CD4-positive, alpha-beta T cell treated with Interleukin-4 for 4 hours (primary cell): ENCODE measurements around the gene CTRB1.
"Not testable (repeated sequence)": the region's sequence is repeated elsewhere in the genome, so short reads cannot be mapped to it uniquely, and the experiment has no call there.

ENCODE experiments used
- DNase-seq: peaks from one replicate; pipeline ENCODE4 v3.0.0-alpha.2; 2020

CTRB1 gene

GRCh38 chr16:75226550-75227360 is 8.0 kb downstream of the CTRB1 start:
- DNase-seq, result no peak

- DNase-seq, result no peak
Measured at GRCh38 chr16:75227361-75228142, 8.8 kb downstream of the CTRB1 start.

- no peak for DNase-seq
Measured at GRCh38 chr16:75228143-75228976, 9.6 kb downstream of the CTRB1 start.

- DNase-seq, result no peak
Measured at GRCh38 chr16:75229172-75230031, 10.6 kb downstream of the CTRB1 start.

GRCh38 chr16:75230471-75231110 is 11.8 kb downstream of the CTRB1 start:
- no peak for DNase-seq

- DNase-seq, result no peak
Measured at GRCh38 chr16:75231570-75231969, 12.8 kb downstream of the CTRB1 start.

- DNase-seq, result no peak
Measured at GRCh38 chr16:75233611-75233938, 14.8 kb downstream of the CTRB1 start.

GRCh38 chr16:75234856-75235696 is 16.3 kb downstream of the CTRB1 start:
- no peak for DNase-seq

GRCh38 chr16:75235721-75236193 is 17.0 kb downstream of the CTRB1 start:
- no peak for DNase-seq

GRCh38 chr16:75236232-75236631 is 17.4 kb downstream of the CTRB1 start:
- DNase-seq, result no peak

- DNase-seq, result no peak
Measured at GRCh38 chr16:75236736-75237397, 18.1 kb downstream of the CTRB1 start.

- DNase-seq, result no peak
Measured at GRCh38 chr16:75237398-75238131, 18.8 kb downstream of the CTRB1 start.

- DNase-seq, result no peak
Measured at GRCh38 chr16:75238132-75238852, 19.5 kb downstream of the CTRB1 start.

- DNase-seq, result no peak
Measured at GRCh38 chr16:75238853-75239541, 20.2 kb downstream of the CTRB1 start.

GRCh38 chr16:75239542-75240122 is 20.8 kb downstream of the CTRB1 start:
- DNase-seq, result no peak

GRCh38 chr16:75240633-75241032 is 21.8 kb downstream of the CTRB1 start:
- not testable (repeated sequence) for DNase-seq

GRCh38 chr16:75241412-75241811 is 22.6 kb downstream of the CTRB1 start:
- no peak for DNase-seq

GRCh38 chr16:75241955-75242354 is 23.2 kb downstream of the CTRB1 start:
- DNase-seq, result no peak
